GM19035 (cell line): Measurements from ENCODE around the gene BAG5.
"Not testable (repeated sequence)": the region's sequence is repeated elsewhere in the genome, so short reads cannot be mapped to it uniquely, and the experiment has no call there.

Experiments
- ATAC-seq: cut with Tn5 transposase; IDR thresholded peaks from one replicate; pipeline ENCODE4 v1.9.1; 2021; ENCODE audit not compliant: unreplicated experiment

The BAG5 gene

DNA sequence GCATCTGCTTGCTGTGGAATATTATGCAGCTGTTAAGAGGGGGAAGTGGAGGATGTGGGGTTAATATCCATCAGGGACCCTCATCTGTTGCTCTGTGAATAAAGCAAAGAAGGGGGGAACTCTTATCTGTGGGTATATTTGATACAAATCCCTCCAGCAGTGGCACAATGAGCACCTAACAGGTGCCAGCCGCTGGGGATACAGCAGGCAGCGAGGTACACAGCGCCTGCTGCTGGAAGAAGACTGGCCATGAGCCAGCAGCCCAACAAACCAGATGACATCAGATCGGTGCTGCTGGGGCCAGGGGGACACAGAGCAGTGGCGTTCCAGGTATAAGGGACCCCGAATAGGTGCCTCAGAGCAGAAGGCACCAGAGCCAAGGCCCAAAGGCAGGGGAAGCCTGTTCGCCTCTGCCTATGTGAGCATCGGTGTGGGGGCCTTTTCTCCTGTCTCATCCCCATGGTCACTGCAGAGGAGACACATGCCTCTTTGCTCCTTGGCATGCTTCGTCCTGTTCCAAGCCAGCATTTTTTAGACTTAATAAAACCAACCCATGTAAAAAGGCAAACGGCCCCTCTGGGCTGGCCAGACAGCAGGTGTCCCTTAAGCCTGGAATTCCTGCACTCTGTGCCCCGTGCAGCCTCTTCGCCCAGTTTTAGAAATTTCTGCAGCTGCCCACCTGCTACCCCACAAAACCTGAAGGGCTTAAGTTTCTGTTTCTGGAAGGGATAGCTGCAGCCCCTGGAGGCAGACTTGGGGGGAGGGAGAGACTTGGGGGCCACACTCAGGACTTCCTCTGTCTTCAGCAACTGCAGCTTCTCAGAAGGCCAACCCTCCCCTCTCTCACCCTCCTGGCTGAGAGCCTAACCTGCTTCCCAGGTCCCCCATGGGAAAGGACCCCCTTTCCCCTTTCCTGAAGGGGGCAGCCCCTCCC, 38.2 kb downstream of the BAG5 start:
- no peak for ATAC-seq

DNA sequence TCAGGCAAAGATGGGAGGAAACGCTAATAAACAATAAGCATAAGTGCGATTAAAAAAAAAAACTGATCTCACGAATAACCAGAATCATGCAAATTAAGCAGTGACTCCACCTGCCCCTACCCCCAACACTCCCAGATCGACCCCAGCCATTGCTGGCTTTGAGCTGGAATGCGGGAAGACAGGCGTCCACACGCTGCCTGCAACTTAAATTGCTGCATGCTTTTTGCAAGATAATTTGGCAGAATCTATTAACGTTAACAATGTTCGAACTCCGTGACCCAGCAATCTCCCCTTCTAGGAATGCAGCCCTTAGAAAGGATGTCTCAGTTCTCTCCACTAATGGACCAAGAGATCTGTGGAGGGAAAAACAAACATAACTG, 38.9 kb downstream of the BAG5 start:
- ATAC-seq, result no peak

GRCh38 chr14:103522649-103523574, 39.5 kb downstream of the BAG5 start, which contains the start of gene CKB:
CKB (minus strand) TSS chr14:103522830; CDS start chr14:103522493, 337 bp downstream.
- ATAC-seq, result no peak

- ATAC-seq, result no peak
Measured at GRCh38 chr14:103521951-103522563, 40.4 kb downstream of the BAG5 start.

DNA sequence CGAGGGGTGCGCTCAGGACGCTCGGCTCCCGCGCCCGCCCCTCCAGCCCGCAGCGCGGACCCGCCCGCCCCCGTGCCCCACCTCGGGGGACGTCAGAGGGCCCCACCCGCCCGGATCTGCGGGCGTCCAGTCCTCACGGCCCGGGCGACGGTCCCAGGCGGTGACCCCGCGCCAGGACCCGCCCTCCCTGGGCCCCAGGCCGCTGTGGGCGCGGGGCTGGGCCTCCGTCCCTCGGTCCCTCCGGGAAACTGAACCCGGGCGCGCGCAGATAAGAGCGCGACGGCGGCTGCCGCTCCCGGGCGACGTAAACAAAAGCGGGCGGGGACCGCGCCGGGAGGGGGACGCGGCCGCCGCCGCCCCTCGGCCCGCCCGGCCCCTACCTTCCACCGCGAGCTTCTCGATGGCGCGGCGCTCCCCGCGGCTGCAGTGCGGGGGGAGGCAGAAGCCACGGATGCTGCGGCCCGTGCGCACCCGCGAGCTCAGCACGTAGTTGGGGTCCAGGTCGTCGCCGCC, 41.0 kb downstream of the BAG5 start:
- ATAC-seq, result no peak

GRCh38 chr14:103520657-103521437, 41.6 kb downstream of the BAG5 start:
- no peak for ATAC-seq

DNA sequence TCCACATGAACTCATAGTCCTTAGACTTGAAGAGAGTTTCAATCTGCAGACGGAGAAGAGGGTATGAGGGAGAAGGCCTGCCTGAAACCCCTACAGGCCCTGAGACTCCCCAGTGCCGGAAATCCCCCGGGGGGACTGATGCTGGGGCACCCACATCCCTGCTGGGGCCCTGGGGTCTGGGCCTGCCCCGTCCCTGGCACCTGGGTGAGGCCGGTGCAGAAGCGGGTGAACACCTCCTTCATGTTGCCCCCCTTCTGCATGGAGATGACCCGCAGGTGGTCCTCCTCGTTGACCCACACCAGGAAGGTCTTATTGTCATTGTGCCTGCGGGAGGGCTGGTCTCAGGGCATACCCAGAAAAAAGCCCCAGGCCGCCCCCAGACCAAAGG, 42.2 kb downstream of the BAG5 start:
- ATAC-seq, result no peak

- ATAC-seq, result no peak
Measured at GRCh38 chr14:103519837-103520212, 42.6 kb downstream of the BAG5 start.

DNA sequence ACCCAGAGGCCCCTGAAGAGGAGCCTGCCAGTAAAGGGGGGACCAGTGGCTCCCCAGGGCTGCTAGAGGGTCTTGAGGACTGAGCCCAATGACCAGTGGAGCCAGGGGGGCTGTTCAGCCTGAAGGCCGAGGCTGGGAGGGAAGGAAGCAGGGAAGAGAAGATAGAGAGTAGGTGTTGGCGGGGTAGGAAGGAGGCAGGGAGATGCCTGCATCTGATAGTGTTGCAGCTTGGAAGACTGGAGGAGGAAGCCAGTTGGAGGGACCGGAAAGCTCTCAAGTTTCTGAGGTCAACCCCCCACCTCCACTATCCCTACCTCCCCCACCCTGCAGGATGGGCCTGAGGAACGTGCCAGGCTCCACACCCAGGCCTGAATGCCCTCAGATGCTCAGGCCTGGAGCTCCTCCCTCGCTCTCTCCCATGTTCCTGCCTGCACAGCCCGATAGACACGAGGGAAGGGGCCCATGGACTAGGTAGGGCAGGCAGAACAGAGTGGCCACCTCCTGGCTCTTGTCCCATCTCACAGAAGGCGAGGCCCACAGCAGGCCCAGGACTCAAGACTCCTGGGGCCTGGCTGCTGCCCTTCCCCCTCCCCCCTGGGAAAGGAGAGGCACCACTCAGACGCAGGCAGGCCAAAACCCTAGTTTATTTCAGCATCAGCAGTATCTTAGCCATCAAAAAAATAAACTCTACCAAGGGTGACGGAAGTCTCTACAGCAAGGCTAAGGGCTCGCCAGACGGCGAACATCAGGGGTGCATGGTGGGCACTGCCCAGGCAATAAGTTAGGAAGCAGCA, 43.2 kb downstream of the BAG5 start:
- no peak for ATAC-seq

DNA sequence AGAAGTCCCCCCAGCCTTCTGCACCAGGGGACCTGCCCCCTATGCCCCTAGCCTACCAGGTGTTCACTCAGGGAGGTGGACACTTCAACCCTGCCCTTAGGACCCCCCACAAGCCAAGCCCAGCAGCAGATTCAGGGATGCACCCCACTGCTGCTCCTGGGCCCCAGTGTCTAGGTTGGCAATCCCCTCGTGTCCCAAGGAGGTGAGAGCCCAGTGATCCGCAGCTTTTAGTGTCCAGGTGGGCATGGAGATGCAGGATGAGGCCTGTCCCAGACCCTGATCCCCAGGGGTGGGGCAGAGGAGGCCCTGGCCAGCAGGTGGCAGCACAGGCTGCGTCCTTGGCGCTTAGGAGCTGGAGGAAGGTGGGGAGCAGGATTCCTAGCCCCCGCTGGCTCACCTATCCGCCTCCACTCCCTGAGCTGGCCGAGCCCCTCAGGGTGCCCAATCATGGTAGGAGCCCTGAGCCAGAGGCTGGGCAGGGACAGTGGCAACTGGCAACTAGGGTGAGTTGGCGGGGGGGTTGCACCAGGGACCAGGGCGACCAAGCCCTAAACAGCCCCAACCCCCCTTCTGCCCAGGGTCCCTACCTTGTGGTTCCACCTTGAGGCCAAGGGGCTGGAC, 43.9 kb downstream of the BAG5 start:
- ATAC-seq, result no peak

DNA sequence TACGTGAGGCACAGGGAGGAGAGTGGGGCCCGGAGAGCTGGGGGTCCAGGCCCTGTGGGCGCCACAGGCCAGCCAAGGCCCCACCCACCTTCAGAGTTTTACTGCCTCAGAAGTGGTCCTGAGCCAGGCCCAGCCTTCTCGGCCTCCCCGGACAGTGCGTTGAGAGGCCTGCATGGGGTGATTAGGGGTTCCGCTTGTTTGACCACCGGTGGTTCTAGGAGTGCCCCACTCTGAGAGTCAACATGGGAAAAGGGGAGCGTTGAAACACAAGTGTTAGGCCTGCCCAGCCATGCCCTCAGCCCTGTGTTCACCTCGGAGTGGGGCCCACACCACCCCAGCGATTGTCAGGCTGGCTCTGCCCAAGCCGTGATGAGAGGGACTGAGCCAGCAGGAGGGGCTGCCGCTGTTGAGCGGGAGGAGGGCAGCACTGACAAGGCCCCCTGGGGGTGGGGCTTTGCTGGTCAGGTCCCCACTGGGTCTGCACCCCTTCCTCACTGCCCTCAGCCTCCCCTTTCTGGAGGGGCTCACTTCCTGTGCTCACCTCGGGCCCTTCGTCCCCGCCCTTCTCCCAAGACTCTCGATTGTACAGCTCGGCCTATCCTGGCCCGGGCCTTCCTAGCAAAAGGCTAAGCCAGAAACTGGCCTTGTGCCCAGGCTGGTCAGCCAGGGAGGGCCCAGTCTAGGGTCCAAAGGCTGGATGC, 44.6 kb downstream of the BAG5 start:
- no peak for ATAC-seq

- ATAC-seq, result no peak
Measured at GRCh38 chr14:103517174-103517566, 45.3 kb downstream of the BAG5 start.

DNA sequence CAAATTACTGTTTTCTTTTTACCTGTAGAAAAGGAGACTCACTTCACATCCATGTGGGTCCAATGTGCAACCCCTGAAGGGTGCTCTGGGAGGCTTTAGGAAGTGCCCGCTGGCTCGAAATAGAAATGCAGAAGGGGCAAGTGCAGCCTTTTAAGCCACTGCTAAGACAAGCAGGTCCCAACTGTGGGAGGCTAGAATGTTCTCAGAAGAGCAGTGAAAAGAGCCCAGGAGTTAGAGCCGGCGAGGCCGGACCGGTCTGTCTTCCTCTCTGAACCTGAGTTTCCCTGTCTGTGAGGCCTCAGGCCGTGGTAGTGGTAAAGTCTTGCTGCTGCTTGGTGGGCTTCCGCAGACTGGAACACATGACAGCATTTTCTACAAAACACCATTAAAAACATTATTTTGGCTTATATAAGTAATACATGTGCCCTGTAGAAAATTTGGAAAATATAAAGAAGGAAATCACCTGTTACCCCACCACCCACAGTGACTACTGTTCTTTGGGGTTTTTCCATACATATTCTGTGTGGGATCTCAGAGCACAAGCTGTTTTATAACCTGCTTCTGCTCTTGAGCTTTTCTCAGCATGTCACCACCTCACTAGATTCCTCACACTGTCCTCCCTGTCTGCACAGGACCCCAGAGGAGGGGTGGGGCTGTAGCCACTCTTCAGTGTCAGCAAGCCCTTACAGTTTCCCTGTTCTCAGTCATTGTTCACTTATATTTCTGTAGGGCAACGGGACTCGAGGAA, 45.9 kb downstream of the BAG5 start:
- ATAC-seq, result no peak

- ATAC-seq, result no peak
Measured at GRCh38 chr14:103514596-103515421, 47.6 kb downstream of the BAG5 start.

- no peak for ATAC-seq
Measured at GRCh38 chr14:103512701-103513611, 49.5 kb downstream of the BAG5 start.

- ATAC-seq, result not testable (repeated sequence)
Measured at GRCh38 chr14:103512180-103512579, 50.3 kb downstream of the BAG5 start.
